Upper lobe of left lung (tissue), 4 donors: ENCODE data around the gene RAB3GAP2.

Experiments used
- POLR2AphosphoS5 ChIP-seq, 2 donors: sonication (generic); formaldehyde crosslinking; IDR thresholded peaks; one replicate each; pipeline ENCODE4 v1.5.1; 2017; ENCODE audit warnings: antibody characterized with exemption in 2 of 2
- TF ChIP-seq, protein P1 (sequence below), 6 experiments: fragments of 450-650 bp in 4 of 6; fragments of 200-600 bp in 2 of 6; sonication (generic) in 2 of 6; IDR thresholded peaks; one replicate each; pipeline ENCODE4 v1.5.1; 2016 to 2019; ENCODE audit warnings: antibody characterized with exemption in 6 of 6

DNA sequence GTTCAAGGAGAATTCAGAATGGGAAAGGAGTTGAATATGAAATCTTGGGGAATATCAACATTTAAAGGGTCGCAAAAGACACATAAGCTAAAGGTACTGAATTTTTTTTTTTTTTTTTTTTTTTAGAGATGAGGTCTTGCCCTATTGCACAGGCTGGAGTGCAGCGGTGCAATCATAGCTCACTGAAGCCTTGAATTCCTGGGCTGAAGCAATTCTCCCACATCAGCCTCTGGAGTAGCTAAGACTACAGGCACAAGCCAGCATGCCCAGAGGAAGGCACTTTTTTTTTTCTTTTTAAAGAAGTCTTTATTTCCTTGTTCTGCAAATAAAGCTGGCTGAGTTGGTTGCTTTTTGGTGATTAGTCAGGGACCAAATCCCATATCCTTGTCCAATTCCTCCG lies 44.1 kb upstream of the RAB3GAP2 start:
- TF ChIP-seq, protein P1, sequence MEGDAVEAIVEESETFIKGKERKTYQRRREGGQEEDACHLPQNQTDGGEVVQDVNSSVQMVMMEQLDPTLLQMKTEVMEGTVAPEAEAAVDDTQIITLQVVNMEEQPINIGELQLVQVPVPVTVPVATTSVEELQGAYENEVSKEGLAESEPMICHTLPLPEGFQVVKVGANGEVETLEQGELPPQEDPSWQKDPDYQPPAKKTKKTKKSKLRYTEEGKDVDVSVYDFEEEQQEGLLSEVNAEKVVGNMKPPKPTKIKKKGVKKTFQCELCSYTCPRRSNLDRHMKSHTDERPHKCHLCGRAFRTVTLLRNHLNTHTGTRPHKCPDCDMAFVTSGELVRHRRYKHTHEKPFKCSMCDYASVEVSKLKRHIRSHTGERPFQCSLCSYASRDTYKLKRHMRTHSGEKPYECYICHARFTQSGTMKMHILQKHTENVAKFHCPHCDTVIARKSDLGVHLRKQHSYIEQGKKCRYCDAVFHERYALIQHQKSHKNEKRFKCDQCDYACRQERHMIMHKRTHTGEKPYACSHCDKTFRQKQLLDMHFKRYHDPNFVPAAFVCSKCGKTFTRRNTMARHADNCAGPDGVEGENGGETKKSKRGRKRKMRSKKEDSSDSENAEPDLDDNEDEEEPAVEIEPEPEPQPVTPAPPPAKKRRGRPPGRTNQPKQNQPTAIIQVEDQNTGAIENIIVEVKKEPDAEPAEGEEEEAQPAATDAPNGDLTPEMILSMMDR (IDR thresholded peaks at IDR 0.05): no peak
- no peak for TF ChIP-seq POLR2AphosphoS5 (IDR thresholded peaks at IDR 0.05)
